Measurements from ENCODE around the gene TAF15. TPM values are rescaled to one million over a fixed set of nuclear protein-coding genes. Genes with fewer than 3 reads are reported as not detected.

Gene TAF15
- total RNA-seq, 1 donor from 2014 or later, result 36.1 TPM

DNA sequence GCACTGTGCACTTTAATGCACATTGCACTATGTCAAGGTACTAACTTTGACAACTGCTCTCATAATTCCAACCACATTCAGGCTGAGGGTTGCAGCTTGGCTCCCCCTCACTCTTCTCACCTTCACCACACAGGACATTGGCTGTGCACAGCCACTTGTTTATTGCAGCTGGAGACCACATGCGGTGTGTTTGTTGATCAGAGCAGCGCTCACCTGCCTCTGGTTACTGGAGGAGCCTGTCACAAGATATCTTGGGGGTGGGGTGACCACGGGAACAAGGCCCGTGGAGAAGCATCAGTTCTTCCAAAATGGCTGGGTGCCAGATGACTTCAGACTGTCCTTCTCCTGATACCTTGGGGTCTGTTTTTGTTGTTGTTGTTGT, 81.5 kb downstream of the TAF15 start:
- Histone ChIP-seq H3K27me3 (ENCODE audit: control insufficient read depth, insufficient read depth, low read length) (no peaks in the 10 kb centered on the region), H3K4me3 (ENCODE audit: low read depth, low read length) (no peak overlapping the region), H3K36me3 (ENCODE audit: control insufficient read depth, insufficient read depth, low read length) (no peaks in the 10 kb centered on the region)
- no peak for DNase-seq (ENCODE audit: low read depth)
- TF ChIP-seq CTCF (IDR thresholded peaks at IDR 0.05; ENCODE audit: insufficient read depth, low read length, poor library complexity, severe bottlenecking), result no peak

DNA sequence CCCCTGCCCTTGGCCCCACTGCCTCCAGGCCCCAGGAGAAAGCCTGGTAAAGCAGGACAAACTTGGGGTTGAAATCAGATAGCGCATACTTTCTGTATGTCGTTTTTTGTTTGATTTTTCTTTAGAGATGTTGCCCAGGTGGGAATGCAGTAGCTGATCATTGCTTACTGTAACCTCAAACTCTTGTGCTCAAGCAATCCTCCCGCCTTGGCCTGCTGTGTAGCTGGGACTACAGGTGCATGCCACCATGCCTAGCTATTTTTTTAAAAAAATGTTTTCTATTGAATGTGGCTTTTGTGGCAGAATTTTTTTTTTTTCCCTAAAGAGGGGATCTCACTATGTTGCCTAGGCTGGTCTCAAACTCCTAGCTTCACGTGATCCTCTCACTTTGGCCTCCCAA, 82.0 kb downstream of the TAF15 start:
- no peak for DNase-seq (ENCODE audit: low read depth)
- no peak overlapping the region for H3K4me3 ChIP-seq (ENCODE audit: low read depth, low read length)
- TF ChIP-seq CTCF (IDR thresholded peaks at IDR 0.05; ENCODE audit: insufficient read depth, low read length, poor library complexity, severe bottlenecking), result no peak
- H3K27me3 ChIP-seq (ENCODE audit: control insufficient read depth, insufficient read depth, low read length), result no peaks in the 10 kb centered on the region
- H3K36me3 ChIP-seq (ENCODE audit: control insufficient read depth, insufficient read depth, low read length), result no peaks in the 10 kb centered on the region

DNA sequence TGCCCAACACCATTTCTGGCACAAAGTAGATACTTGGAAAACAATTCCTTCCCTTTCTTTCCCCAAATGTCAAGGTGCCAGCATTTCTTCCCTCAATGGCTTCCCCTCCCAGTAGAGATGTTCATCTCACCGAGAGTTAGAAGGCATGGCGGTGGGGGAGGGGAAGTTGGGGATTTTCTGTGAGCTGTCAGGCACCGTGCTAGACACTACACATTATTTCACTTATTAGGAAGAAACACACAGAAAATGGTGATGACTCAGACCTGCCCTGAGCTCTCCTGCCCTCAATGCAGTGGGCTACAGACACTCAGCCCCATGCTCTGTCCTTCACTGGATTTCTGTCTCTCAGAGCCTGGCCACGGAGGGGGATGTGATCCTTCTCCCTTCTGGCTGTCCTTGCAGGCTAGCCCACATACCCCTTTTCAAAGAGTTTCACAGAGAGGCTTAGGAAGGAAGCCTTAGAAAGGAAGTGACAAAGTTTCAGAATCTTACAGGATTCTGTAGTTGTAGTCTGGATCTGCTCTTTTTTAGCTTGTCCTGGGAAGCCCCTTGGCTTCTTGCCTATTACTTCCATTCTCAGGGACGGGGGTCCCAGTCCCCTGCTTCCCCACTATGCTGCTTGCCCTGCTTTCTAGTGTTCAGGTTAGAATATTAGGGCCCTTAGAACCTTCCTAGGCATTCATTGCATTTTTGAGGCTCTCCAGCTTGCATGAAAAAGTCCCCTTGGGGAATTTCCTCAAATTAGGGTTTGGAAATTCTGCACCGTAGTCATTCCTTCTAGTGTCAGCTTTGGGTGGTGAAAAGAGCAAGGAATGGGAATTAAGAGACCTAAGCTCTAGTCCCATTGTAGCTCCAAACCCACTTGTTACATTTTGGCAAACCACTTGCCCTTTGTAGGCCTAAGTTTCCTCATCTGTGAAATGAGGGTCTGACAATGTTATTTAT, 83.1 kb downstream of the TAF15 start:
- Histone ChIP-seq H3K36me3 (ENCODE audit: control insufficient read depth, insufficient read depth, low read length) (no peaks in the 10 kb centered on the region), H3K4me3 (ENCODE audit: low read depth, low read length) (no peak overlapping the region), H3K27me3 (ENCODE audit: control insufficient read depth, insufficient read depth, low read length) (no peaks in the 10 kb centered on the region)
- DNase-seq (ENCODE audit: low read depth), result no peak
- TF ChIP-seq CTCF (IDR thresholded peaks at IDR 0.05; ENCODE audit: insufficient read depth, low read length, poor library complexity, severe bottlenecking), result no peak

GRCh38 chr17:35893751-35894150, 84.5 kb downstream of the TAF15 start:
- no peaks in the 10 kb centered on the region for H3K27me3 ChIP-seq (ENCODE audit: control insufficient read depth, insufficient read depth, low read length)
- TF ChIP-seq CTCF (IDR thresholded peaks at IDR 0.05; ENCODE audit: insufficient read depth, low read length, poor library complexity, severe bottlenecking), result no peak
- H3K36me3 ChIP-seq (ENCODE audit: control insufficient read depth, insufficient read depth, low read length), result no peaks in the 10 kb centered on the region
- DNase-seq (ENCODE audit: low read depth), result no peak
- H3K4me3 ChIP-seq (ENCODE audit: low read depth, low read length), result no peak overlapping the region

GRCh38 chr17:35894206-35894605, 84.9 kb downstream of the TAF15 start:
- no peak for TF ChIP-seq CTCF (IDR thresholded peaks at IDR 0.05; ENCODE audit: insufficient read depth, low read length, poor library complexity, severe bottlenecking)

More at GRCh38 chr17:35894206-35894605, 84.9 kb downstream of the TAF15 start:
- Histone ChIP-seq H3K27me3 (ENCODE audit: control insufficient read depth, insufficient read depth, low read length) (no peaks in the 10 kb centered on the region), H3K4me3 (ENCODE audit: low read depth, low read length) (no peak overlapping the region), H3K36me3 (ENCODE audit: control insufficient read depth, insufficient read depth, low read length) (no peaks in the 10 kb centered on the region)
- DNase-seq (ENCODE audit: low read depth), result no peak
